GM19043 (cell line): ENCODE data around the gene ETV6.

ENCODE experiments used
- ATAC-seq: cut with Tn5 transposase; IDR thresholded peaks from one replicate; pipeline ENCODE4 v1.9.1; 2021; ENCODE audit warnings: low read depth; ENCODE audit not compliant: unreplicated experiment

Gene ETV6

GRCh38 chr12:11768233-11768965 lies 118.9 kb downstream of the ETV6 start:
- ATAC-seq, result no peak

- ATAC-seq, result no peak
These were observed 120.4 kb downstream of the ETV6 start for GRCh38 chr12:11769723-11770514.

- ATAC-seq, result no peak
These were observed 121.9 kb downstream of the ETV6 start for GRCh38 chr12:11771356-11771755.

GRCh38 chr12:11771895-11772502 lies 122.5 kb downstream of the ETV6 start:
- no peak for ATAC-seq

- ATAC-seq, result no peak
These were observed 124.6 kb downstream of the ETV6 start for GRCh38 chr12:11773889-11774677.

GRCh38 chr12:11774821-11775220 lies 125.3 kb downstream of the ETV6 start:
- ATAC-seq, result no peak

GRCh38 chr12:11776316-11776715 lies 126.8 kb downstream of the ETV6 start:
- ATAC-seq, result no peak

- ATAC-seq, result no peak
These were observed 128.0 kb downstream of the ETV6 start for GRCh38 chr12:11777451-11777850.

GRCh38 chr12:11777962-11778361 lies 128.5 kb downstream of the ETV6 start:
- ATAC-seq, result no peak

GRCh38 chr12:11778713-11779685 lies 129.5 kb downstream of the ETV6 start:
- ATAC-seq, result no peak

GRCh38 chr12:11780521-11781101 lies 131.1 kb downstream of the ETV6 start:
- ATAC-seq, result peak; percentile 82

GRCh38 chr12:11782914-11783420 lies 133.5 kb downstream of the ETV6 start:
- no peak for ATAC-seq

GRCh38 chr12:11785712-11786111 lies 136.2 kb downstream of the ETV6 start:
- no peak for ATAC-seq

GRCh38 chr12:11786638-11787365 lies 137.3 kb downstream of the ETV6 start:
- no peak for ATAC-seq

- ATAC-seq, result no peak
These were observed 138.0 kb downstream of the ETV6 start for GRCh38 chr12:11787437-11787836.

- ATAC-seq, result no peak
These were observed 138.7 kb downstream of the ETV6 start for GRCh38 chr12:11787933-11788849.

- no peak for ATAC-seq
These were observed 144.6 kb downstream of the ETV6 start for GRCh38 chr12:11793921-11794710.
